SK-N-SH (cell line): ENCODE measurements around the gene RNF121. TPM values are rescaled to one million over a fixed set of nuclear protein-coding genes. Genes with fewer than 3 reads are reported as not detected.
A peak's percentile ranks its signal among the peaks of the same experiment; 100 is the strongest.

Experiments used
- CTCF ChIA-PET: fragments of 300-600, 350-600 bp; formaldehyde crosslinking; extraction: SDS; loops from one replicate; lab custom pipeline; 2021; lab: Yijun Ruan, JAX
- POLR2A ChIA-PET: fragments of 350-600 bp; sonication (Branson Sonifier 250); formaldehyde crosslinking; extraction: SDS; loops from one replicate; lab custom pipeline; 2020; ENCODE audit warnings: antibody characterized with exemption, inconsistent platforms; lab: Yijun Ruan, JAX
- DNase-seq: peaks from one replicate; pipeline ENCODE4 v3.0.0; 2012
- H2AFZ ChIP-seq: fragments of 200-600 bp; sonication (generic); 2 replicates; pipeline ENCODE4 v1.8.1; 2016; ENCODE audit warnings: antibody characterized with exemption, mild to moderate bottlenecking, low read depth
- H3F3A ChIP-seq: fragments of 200-600 bp; sonication (generic); replicated peaks from 2 replicates; pipeline ENCODE3; 2016; ENCODE audit warnings: antibody characterized with exemption, mild to moderate bottlenecking; ENCODE audit not compliant: insufficient read depth
- H3K27ac ChIP-seq, 2 experiments: fragments of 200-500 bp in 1 of 2; fragments of 200-600 bp in 1 of 2; sonication (Bioruptor generic) in 1 of 2; sonication (generic), shearing (Covaris generic) in 1 of 2; 2 replicates each; pipeline versions ENCODE4 v1.5.1 to v1.6.1; 2014 to 2016; ENCODE audit warnings: low read depth in 2 of 2, inconsistent platforms in 1 of 2, low read length in 1 of 2, mild to moderate bottlenecking in 1 of 2, mixed read lengths in 1 of 2
- H3K27me3 ChIP-seq: fragments of 200-600 bp; sonication (generic), shearing (Covaris generic); 2 replicates; pipeline ENCODE4 v1.6.1; 2016; ENCODE audit warnings: mixed run types; ENCODE audit not compliant: insufficient read depth
- H3K36me3 ChIP-seq, 2 experiments: fragments of 200-500 bp in 1 of 2; fragments of 200-600 bp in 1 of 2; sonication (Bioruptor generic) in 1 of 2; sonication (generic) in 1 of 2; replicated peaks in 1 of 2; 2 replicates each; pipeline versions ENCODE3 to v1.5.1; 2014 to 2016; ENCODE audit warnings: low read length in 1 of 2, mild to moderate bottlenecking in 1 of 2; ENCODE audit not compliant: insufficient read depth in 2 of 2, control insufficient read depth in 1 of 2
- H3K4me1 ChIP-seq, 2 experiments: fragments of 200-500 bp in 1 of 2; fragments of 200-600 bp in 1 of 2; sonication (Bioruptor generic) in 1 of 2; sonication (generic), shearing (Covaris generic) in 1 of 2; 2 replicates each; pipeline versions ENCODE4 v1.5.1 to v1.6.1; 2014 to 2016; ENCODE audit warnings: low read depth in 1 of 2, low read length in 1 of 2, mixed run types in 1 of 2; ENCODE audit not compliant: insufficient read depth in 2 of 2, control insufficient read depth in 1 of 2
- H3K4me2 ChIP-seq: fragments of 200-600 bp; sonication (generic), shearing (Covaris generic); 2 replicates; pipeline ENCODE4 v1.6.1; 2017; ENCODE audit warnings: mixed run types
- H3K4me3 ChIP-seq, 2 experiments: fragments of 200-500 bp in 1 of 2; fragments of 200-600 bp in 1 of 2; sonication (Bioruptor generic) in 1 of 2; sonication (generic), shearing (Covaris generic) in 1 of 2; 2 replicates each; pipeline versions ENCODE4 v1.5.1 to v1.8.1; 2014 to 2016; ENCODE audit warnings: low read depth in 2 of 2, inconsistent platforms in 1 of 2, low read length in 1 of 2, mild to moderate bottlenecking in 1 of 2, mixed read lengths in 1 of 2, moderate library complexity in 1 of 2
- H3K79me2 ChIP-seq: fragments of 200-600 bp; sonication (generic); 2 replicates; pipeline ENCODE4 v1.8.1; 2017; ENCODE audit warnings: mild to moderate bottlenecking; ENCODE audit not compliant: insufficient read depth
- H3K9ac ChIP-seq: fragments of 200-600 bp; sonication (generic); 2 replicates; pipeline ENCODE4 v1.6.1; 2017; ENCODE audit warnings: mixed run types
- H3K9me2 ChIP-seq: fragments of 200-600 bp; sonication (generic); 2 replicates; pipeline ENCODE4 v1.6.1; 2017; ENCODE audit warnings: mixed run types
- H3K9me3 ChIP-seq: fragments of 200-600 bp; sonication (generic); 2 replicates; pipeline ENCODE4 v1.6.1; 2017; ENCODE audit warnings: mixed run types, mild to moderate bottlenecking, moderate library complexity
- H4K20me1 ChIP-seq: fragments of 200-600 bp; sonication (generic); 2 replicates; pipeline ENCODE4 v1.6.1; 2017; ENCODE audit warnings: mild to moderate bottlenecking, mixed run types; ENCODE audit not compliant: insufficient read depth
- CHD2 ChIP-seq: fragments of 150-350 bp; IDR thresholded peaks from 2 replicates; pipeline ENCODE4 v1.6.1; 2018; ENCODE audit warnings: low read length; ENCODE audit not compliant: partially characterized antibody
- EP300 ChIP-seq, 2 experiments: IDR thresholded peaks; 2 replicates each; pipeline versions ENCODE4 v1.4.0 to v1.6.1; 2012; ENCODE audit warnings: borderline replicate concordance in 1 of 2, low read depth in 1 of 2, low read length in 1 of 2
- FOXM1 ChIP-seq: IDR thresholded peaks from 2 replicates; pipeline ENCODE4 v1.4.0; 2012; ENCODE audit warnings: low read depth, mild to moderate bottlenecking
- JUND ChIP-seq: IDR thresholded peaks from 2 replicates; pipeline ENCODE4 v1.4.0; 2012
- MXI1 ChIP-seq: IDR thresholded peaks from 2 replicates; pipeline ENCODE4 v1.6.1; 2012; ENCODE audit warnings: mild to moderate bottlenecking, low read depth, low read length, improper control_type of control experiment
- POLR2AphosphoS5 ChIP-seq: IDR thresholded peaks from 2 replicates; pipeline ENCODE4 v1.6.1; 2012; ENCODE audit warnings: low read depth, low read length
- RAD21 ChIP-seq: IDR thresholded peaks from 2 replicates; pipeline ENCODE4 v1.6.1; 2012; ENCODE audit warnings: mild to moderate bottlenecking, low read length
- RCOR1 ChIP-seq: fragments of 150-350 bp; IDR thresholded peaks from 2 replicates; pipeline ENCODE4 v1.6.1; 2017; ENCODE audit warnings: antibody characterized with exemption, low read length
- RFX5 ChIP-seq: IDR thresholded peaks from 2 replicates; pipeline ENCODE4 v1.6.1; 2012; ENCODE audit warnings: mild to moderate bottlenecking, improper control_type of control experiment, low read length
- SIN3A ChIP-seq: IDR thresholded peaks from 2 replicates; pipeline ENCODE4 v1.6.1; 2012; ENCODE audit warnings: low read depth, mild to moderate bottlenecking, low read length, moderate library complexity, borderline replicate concordance
- SMC3 ChIP-seq: IDR thresholded peaks from 2 replicates; pipeline ENCODE4 v1.6.1; 2012; ENCODE audit warnings: low read depth, low read length, improper control_type of control experiment
- TCF12 ChIP-seq: IDR thresholded peaks from 2 replicates; pipeline ENCODE4 v1.4.0; 2012
- USF1 ChIP-seq: IDR thresholded peaks from 2 replicates; pipeline ENCODE4 v1.4.0; 2012; ENCODE audit warnings: low read depth, borderline replicate concordance
- YY1 ChIP-seq: IDR thresholded peaks from 2 replicates; pipeline ENCODE4 v1.4.0; 2012; ENCODE audit warnings: low read depth, mild to moderate bottlenecking
- WGBS: methylation state at CpG from one replicate; pipeline ENCODE4 v1.1.6; 2017; ENCODE audit warnings: low lambda C conversion rate; 5-methylcytosine and 5-hydroxymethylcytosine counted together
- polyA plus RNA-seq, 3 experiments: library from polyadenylated mRNA; depleted of rRNA; stranded (reverse); fragments of >200 nt; gene quantifications; 2 replicates each; pipeline ENCODE4 v1.2.3, GENCODE V29; 2012

Gene RNF121
- polyA plus RNA-seq, 1 of the 3 experiments (the other 2 are of a cell fraction) = 49.5 TPM

GRCh38 chr11:72038491-72038890 lies 109.6 kb downstream of the RNF121 start (continued):
- TF ChIP-seq SIN3A = no peak
- no peak for TF ChIP-seq SMC3
- no peak for TF ChIP-seq JUND
- TF ChIP-seq RFX5 = no peak

- H3K4me2 ChIP-seq = peak overlapping the region; percentile 91
- H3K4me3 ChIP-seq = peak overlapping the region; percentile 64 to 67
- peak overlapping the region; percentile 84 for H3K9ac ChIP-seq
- H4K20me1 ChIP-seq = peaks cover 26% of the 10 kb centered on the region
- H3K79me2 ChIP-seq = peaks cover 95% of the 10 kb centered on the region
- H3K9me3 ChIP-seq = no peaks in the 10 kb centered on the region
- peak overlapping the region; percentile 97 to 99 for H3K27ac ChIP-seq
- H3K27me3 ChIP-seq = no peaks in the 10 kb centered on the region
- DNase-seq = peak; percentile 64
- peak in 1 of 2 experiments; percentile 40; a peak in 1 of 4 replicates for TF ChIP-seq EP300 (IDR thresholded peaks at IDR 0.05; ENCODE audit: borderline replicate concordance in 1 of 2, low read depth in 1 of 2, low read length in 1 of 2)
- TF ChIP-seq RCOR1 = peak; percentile 39; the same call in 1 of the 2 replicates
- TF ChIP-seq TCF12 = peak; percentile 84
- TF ChIP-seq RAD21 = 0 out of 2 replicates have a peak, but pooled peaks have one; percentile 3
- no peak for TF ChIP-seq YY1
- TF ChIP-seq FOXM1 = no peak
- TF ChIP-seq POLR2AphosphoS5 = peak; percentile 33; the same call in 1 of the 2 replicates
- TF ChIP-seq CHD2 = peak; percentile 54
- peak; percentile 33 for TF ChIP-seq MXI1
- no peak for TF ChIP-seq USF1
- TF ChIP-seq, all 33 proteins: peak for 7
- H3F3A ChIP-seq = peaks cover 21% of the 10 kb centered on the region
- H3K9me2 ChIP-seq = no peaks in the 10 kb centered on the region
- ChIA-PET CTCF (interaction anchor here (0.7 to 5.2 kb wide), 9 partner anchors 10 to 1667 kb away, joined by 3 to 30 read pairs (median 10); no protein-coding TSS in a partner anchor), POLR2A (interaction anchor here (1.0 to 4.0 kb wide), 8 partner anchors 9 to 372 kb away, joined by 3 to 21 read pairs (median 4); partner anchors contain the start of genes ANAPC15 and PHOX2A)
- peaks cover 18 to 43% of the 10 kb centered on the region in 2 experiments for H3K4me1 ChIP-seq
- H3K36me3 ChIP-seq = peaks cover 6 to 18% of the 10 kb centered on the region in 2 experiments
- WGBS = 30% methylated on average over 5 of the region's 5 CpGs
- H2AFZ ChIP-seq = no peak overlapping the region
Observed at GRCh38 chr11:72039031-72039855, 110.4 kb downstream of the RNF121 start.
